ENCODE results near the gene GTF2H4. TPM values are rescaled to one million over a fixed set of nuclear protein-coding genes. Genes with fewer than 3 reads are reported as not detected.

Gene GTF2H4
- total and polyA plus RNA-seq, 4 donors: 6.2 to 15.8 (median 12.3) TPM

GRCh38 chr6:30885481-30885998 is 22.5 kb upstream of the GTF2H4 start:
- peaks cover 5 to 17% (median 11%) of the 10 kb centered on the region in 4 donors for H3K4me1 ChIP-seq (ENCODE audit: control insufficient read depth in 4 of 4, insufficient read depth in 4 of 4, low read length in 3 of 4)
- 51% methylated on average over 7 of the region's 7 CpGs for WGBS

GRCh38 chr6:30885999-30886896 is 21.8 kb upstream of the GTF2H4 start:
- H3K9ac ChIP-seq (ENCODE audit: low read depth in 1 of 2, low read length in 2 of 2): no peak overlapping the region
- WGBS: 39% methylated on average over 18 of the region's 18 CpGs
- H3K9me3 ChIP-seq (ENCODE audit: control insufficient read depth in 4 of 4, low read length in 3 of 4): no peaks in the 10 kb centered on the region
- no peak for DNase-seq (ENCODE audit: low spot score)
- no peak overlapping the region for H3K4me3 ChIP-seq (ENCODE audit: low read depth in 1 of 3, low read length in 3 of 3)
- TF ChIP-seq FOXA1 (IDR thresholded peaks at IDR 0.05): no peak
- peak in 1 of 2 donors; percentile 76 for TF ChIP-seq JUND (IDR thresholded peaks at IDR 0.05)
- TF ChIP-seq HNF4G (IDR thresholded peaks at IDR 0.05): no peak
- no peak for TF ChIP-seq ZBTB33 (IDR thresholded peaks at IDR 0.05)
- TF ChIP-seq GABPA (IDR thresholded peaks at IDR 0.05 in 1 of 2, conservative IDR thresholded peaks at IDR 0.05 in 1 of 2): no peak
- peaks cover 5 to 17% (median 11%) of the 10 kb centered on the region in 4 donors for H3K4me1 ChIP-seq (ENCODE audit: control insufficient read depth in 4 of 4, insufficient read depth in 4 of 4, low read length in 3 of 4)
- no peak overlapping the region for H3K27ac ChIP-seq (ENCODE audit: low read depth in 1 of 2, low read length in 2 of 2)
- H3K27me3 ChIP-seq (ENCODE audit: control insufficient read depth in 4 of 4, insufficient read depth in 4 of 4, low read length in 3 of 4): no peaks in the 10 kb centered on the region
- H3K36me3 ChIP-seq (ENCODE audit: control insufficient read depth in 4 of 4, insufficient read depth in 3 of 4, low read depth in 1 of 4, low read length in 3 of 4): no peaks in the 10 kb centered on the region

More at GRCh38 chr6:30885481-30885998, 22.5 kb upstream of the GTF2H4 start:
- peak overlapping the region in 1 of 2 donors; percentile 14 for H3K27ac ChIP-seq (ENCODE audit: low read depth in 1 of 2, low read length in 2 of 2)
- H3K9me3 ChIP-seq (ENCODE audit: control insufficient read depth in 4 of 4, low read length in 3 of 4): no peaks in the 10 kb centered on the region
- no peak for TF ChIP-seq RXRA (IDR thresholded peaks at IDR 0.05)
- no peak for TF ChIP-seq SP1 (IDR thresholded peaks at IDR 0.05)
- TF ChIP-seq TAF1 (conservative IDR thresholded peaks at IDR 0.05): no peak
- TF ChIP-seq HNF4G (IDR thresholded peaks at IDR 0.05): no peak
- no peak for TF ChIP-seq CTCF (IDR thresholded peaks at IDR 0.05; ENCODE audit: low read depth, low read length, missing input control)
- TF ChIP-seq EGR1 (IDR thresholded peaks at IDR 0.05; ENCODE audit: low read depth in 2 of 2): no peak
- TF ChIP-seq ATF3 (IDR thresholded peaks at IDR 0.05): no peak
- TF ChIP-seq JUND (IDR thresholded peaks at IDR 0.05): no peak
- TF ChIP-seq HNF4A (conservative IDR thresholded peaks at IDR 0.05): no peak
- no peak overlapping the region for H3K4me3 ChIP-seq (ENCODE audit: low read depth in 1 of 3, low read length in 3 of 3)
- no peaks in the 10 kb centered on the region for H3K27me3 ChIP-seq (ENCODE audit: control insufficient read depth in 4 of 4, insufficient read depth in 4 of 4, low read length in 3 of 4)
- no peak for DNase-seq (ENCODE audit: low spot score)
- no peak overlapping the region for H3K9ac ChIP-seq (ENCODE audit: low read depth in 1 of 2, low read length in 2 of 2)
- no peaks in the 10 kb centered on the region for H3K36me3 ChIP-seq (ENCODE audit: control insufficient read depth in 4 of 4, insufficient read depth in 3 of 4, low read depth in 1 of 4, low read length in 3 of 4)

- Histone ChIP-seq H3K9me3 (ENCODE audit: control insufficient read depth in 4 of 4, low read length in 3 of 4) (no peaks in the 10 kb centered on the region), H3K4me1 (ENCODE audit: control insufficient read depth in 4 of 4, insufficient read depth in 4 of 4, low read length in 3 of 4) (peaks cover 5 to 17% (median 11%) of the 10 kb centered on the region in 4 donors), H3K27ac (ENCODE audit: low read depth in 1 of 2, low read length in 2 of 2) (no peak overlapping the region), H3K27me3 (ENCODE audit: control insufficient read depth in 4 of 4, insufficient read depth in 4 of 4, low read length in 3 of 4) (no peaks in the 10 kb centered on the region), H3K36me3 (ENCODE audit: control insufficient read depth in 4 of 4, insufficient read depth in 3 of 4, low read depth in 1 of 4, low read length in 3 of 4) (no peaks in the 10 kb centered on the region), H3K4me3 (ENCODE audit: low read depth in 1 of 3, low read length in 3 of 3) (no peak overlapping the region), H3K9ac (ENCODE audit: low read depth in 1 of 2, low read length in 2 of 2) (no peak overlapping the region)
- TF ChIP-seq RAD21 (IDR thresholded peaks at IDR 0.05) (no peak), NR2F2 (IDR thresholded peaks at IDR 0.05) (no peak)
- DNase-seq (ENCODE audit: low spot score): no peak
These were observed 21.1 kb upstream of the GTF2H4 start for GRCh38 chr6:30886897-30887255.
